ENCODE measurements around the gene MYCT1. TPM values are rescaled to one million over a fixed set of nuclear protein-coding genes. Genes with fewer than 3 reads are reported as not detected.
"Not testable (repeated sequence)": the region's sequence is repeated elsewhere in the genome, so short reads cannot be mapped to it uniquely, and the experiment has no call there.

The MYCT1 gene, protein sequence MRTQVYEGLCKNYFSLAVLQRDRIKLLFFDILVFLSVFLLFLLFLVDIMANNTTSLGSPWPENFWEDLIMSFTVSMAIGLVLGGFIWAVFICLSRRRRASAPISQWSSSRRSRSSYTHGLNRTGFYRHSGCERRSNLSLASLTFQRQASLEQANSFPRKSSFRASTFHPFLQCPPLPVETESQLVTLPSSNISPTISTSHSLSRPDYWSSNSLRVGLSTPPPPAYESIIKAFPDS
- total RNA-seq = not detected

DNA sequence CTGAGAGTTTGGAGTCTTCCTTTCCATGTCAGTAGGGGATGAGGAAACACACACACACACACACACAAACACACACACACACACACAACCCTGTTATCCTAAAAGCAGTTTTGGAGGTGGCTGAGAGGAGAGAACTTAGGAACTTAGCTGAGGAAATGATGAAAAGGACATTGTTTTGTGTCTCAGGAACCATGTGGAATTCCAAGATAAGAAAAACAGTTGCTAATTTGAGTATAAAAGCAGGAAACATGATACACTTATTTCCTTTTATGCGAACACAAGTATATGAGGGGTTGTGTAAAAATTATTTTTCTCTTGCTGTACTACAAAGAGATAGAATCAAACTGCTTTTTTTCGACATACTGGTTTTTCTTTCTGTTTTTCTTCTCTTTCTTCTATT lies at the start of gene MYCT1:
Gene MYCT1 (plus strand): TSS at position 264 of the 400 bp plus-strand sequence. CDS start 6 bp downstream, at position 270.
- no peaks in the 10 kb centered on the region for H3K4me1 Mint-ChIP-seq
- H3K27me3 Mint-ChIP-seq = peaks cover 7% of the 10 kb centered on the region
- no peaks in the 10 kb centered on the region for H3K36me3 Mint-ChIP-seq
- H3K9me3 Mint-ChIP-seq = no peaks in the 10 kb centered on the region
- no peak within 1 kb of the TSS for H3K4me3 Mint-ChIP-seq
- ATAC-seq (ENCODE audit: low read depth) (no peak), DNase-seq (no peak)
- POLR2A ChIA-PET = no interaction called here
- no peak within 1 kb of the TSS for H3K27ac Mint-ChIP-seq

DNA sequence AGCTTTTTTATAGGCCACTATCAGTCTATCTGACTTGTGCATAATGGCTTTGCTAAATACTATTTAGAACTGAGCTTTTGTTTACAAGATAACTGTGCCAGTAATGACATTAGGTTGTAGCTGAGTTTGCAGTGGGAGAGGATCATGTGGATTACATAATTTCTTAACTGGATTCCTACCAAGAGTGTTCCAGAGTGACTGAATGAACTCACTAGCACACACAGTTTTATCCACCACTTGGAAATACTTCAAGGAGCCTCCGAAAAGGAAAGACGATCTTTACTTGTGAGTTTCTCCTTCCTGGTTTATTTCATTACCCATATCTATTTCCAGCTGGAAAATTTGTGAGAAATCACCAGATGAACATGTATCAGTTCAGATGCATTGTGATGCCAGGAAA lies 49.6 kb upstream of the MYCT1 start:
- no peaks in the 10 kb centered on the region for H3K4me1 Mint-ChIP-seq
- POLR2A ChIA-PET = no interaction called here

DNA sequence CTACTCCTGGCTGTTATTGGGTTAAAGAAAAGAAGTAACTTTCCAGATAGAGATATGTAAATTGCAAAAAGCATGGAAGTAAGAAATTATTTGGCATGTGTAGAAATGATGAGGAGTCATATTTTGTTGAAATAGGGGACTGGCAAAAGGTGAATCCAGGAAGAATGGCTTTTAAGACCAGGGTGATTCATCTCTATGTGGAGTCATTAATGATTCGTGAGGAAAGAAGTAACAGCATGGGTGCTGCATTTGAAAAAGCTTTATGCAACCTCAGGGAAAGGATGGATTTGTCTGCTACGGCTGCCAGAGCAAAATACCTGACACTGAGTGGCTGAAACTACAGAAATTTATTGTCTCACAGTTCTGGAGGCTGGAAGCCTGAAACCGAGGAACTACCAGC lies 45.7 kb upstream of the MYCT1 start:
- ATAC-seq (ENCODE audit: low read depth) = no peak
- no peak overlapping the region for H3K27ac Mint-ChIP-seq

More for the DNA sequence above, 49.6 kb upstream of the MYCT1 start:
- DNase-seq = no peak
- no peaks in the 10 kb centered on the region for H3K36me3 Mint-ChIP-seq
- H3K4me3 Mint-ChIP-seq = no peak overlapping the region
- H3K27me3 Mint-ChIP-seq = peaks cover 2% of the 10 kb centered on the region
- ATAC-seq (ENCODE audit: low read depth) = no peak
- H3K9me3 Mint-ChIP-seq = no peaks in the 10 kb centered on the region
- no peak overlapping the region for H3K27ac Mint-ChIP-seq

DNA sequence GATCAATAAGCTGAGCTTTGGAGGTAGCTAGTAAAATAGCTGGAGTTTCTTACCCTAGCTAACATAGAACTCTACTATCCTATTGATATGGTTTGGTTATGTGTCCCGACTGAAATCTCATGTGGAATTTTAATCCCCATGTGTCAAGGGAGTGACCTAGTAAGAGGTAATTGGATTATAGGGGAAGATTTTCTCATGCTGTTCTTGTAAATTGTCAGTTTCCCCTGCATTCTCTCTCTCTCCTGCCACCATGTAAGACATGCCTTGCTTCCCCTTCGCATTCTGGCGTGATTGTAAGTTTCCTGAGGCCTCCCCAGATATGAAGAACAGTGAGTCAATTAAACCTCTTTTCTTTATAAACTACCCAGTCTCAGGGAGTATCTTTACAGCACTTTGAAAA lies 35.9 kb upstream of the MYCT1 start:
- POLR2A ChIA-PET = no interaction called here
- no peak for ATAC-seq (ENCODE audit: low read depth)
- Mint-ChIP-seq H3K9me3 (no peaks in the 10 kb centered on the region), H3K4me1 (no peaks in the 10 kb centered on the region), H3K27ac (no peak overlapping the region), H3K4me3 (no peak overlapping the region), H3K27me3 (no peaks in the 10 kb centered on the region), H3K36me3 (no peaks in the 10 kb centered on the region)
- no peak for DNase-seq

More for the DNA sequence above, 45.7 kb upstream of the MYCT1 start:
- POLR2A ChIA-PET = no interaction called here
- Mint-ChIP-seq H3K9me3 (no peaks in the 10 kb centered on the region), H3K4me3 (no peak overlapping the region), H3K36me3 (no peaks in the 10 kb centered on the region), H3K27me3 (no peaks in the 10 kb centered on the region), H3K4me1 (no peaks in the 10 kb centered on the region)
- DNase-seq = no peak

DNA sequence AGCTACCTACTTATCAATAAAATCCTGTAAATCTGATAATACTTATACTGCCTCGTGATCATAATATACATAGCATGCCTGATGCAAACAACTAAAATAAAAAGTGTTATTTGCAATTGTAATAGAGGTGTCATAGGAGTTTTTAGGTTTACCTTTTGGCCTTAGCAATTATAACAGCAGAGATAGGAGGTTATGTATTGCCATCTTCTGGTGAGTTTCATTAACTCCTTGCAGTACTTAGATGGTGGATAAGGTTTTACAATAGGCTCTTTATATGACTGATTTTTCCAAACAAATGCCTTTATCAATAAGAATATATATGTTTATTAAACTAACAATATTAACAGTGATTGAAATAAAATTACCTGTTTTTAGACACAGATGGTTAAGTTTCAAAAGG lies 27.8 kb upstream of the MYCT1 start:
- POLR2A ChIA-PET = no interaction called here
- Mint-ChIP-seq H3K9me3 (no peaks in the 10 kb centered on the region), H3K27ac (no peak overlapping the region), H3K4me1 (no peaks in the 10 kb centered on the region), H3K27me3 (peaks cover 2% of the 10 kb centered on the region), H3K4me3 (no peak overlapping the region), H3K36me3 (no peaks in the 10 kb centered on the region)
- no peak for ATAC-seq (ENCODE audit: low read depth)
- DNase-seq = no peak

DNA sequence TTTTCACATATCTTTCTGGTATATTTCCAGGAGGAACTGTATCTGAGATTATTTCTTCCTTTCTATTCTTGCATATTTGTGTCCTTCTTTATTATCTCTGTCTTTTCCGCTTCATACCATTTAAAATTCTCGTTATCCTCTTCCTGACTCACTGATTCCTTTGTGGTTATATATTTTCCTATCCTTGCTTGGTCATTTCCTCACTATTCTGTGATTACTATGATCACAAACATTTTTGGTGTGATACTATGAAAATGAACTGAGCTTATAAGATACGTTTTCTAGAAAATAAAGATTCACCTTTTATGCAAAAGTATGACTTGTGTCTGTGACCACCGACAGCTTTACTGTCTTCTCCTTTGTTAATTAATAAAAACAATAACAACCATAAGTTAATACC lies 26.5 kb upstream of the MYCT1 start:
- POLR2A ChIA-PET = no interaction called here
- DNase-seq (no peak), ATAC-seq (ENCODE audit: low read depth) (no peak)
- Mint-ChIP-seq H3K9me3 (no peaks in the 10 kb centered on the region), H3K36me3 (no peaks in the 10 kb centered on the region), H3K27me3 (peaks cover 2% of the 10 kb centered on the region), H3K4me1 (no peaks in the 10 kb centered on the region), H3K27ac (no peak overlapping the region), H3K4me3 (no peak overlapping the region)

DNA sequence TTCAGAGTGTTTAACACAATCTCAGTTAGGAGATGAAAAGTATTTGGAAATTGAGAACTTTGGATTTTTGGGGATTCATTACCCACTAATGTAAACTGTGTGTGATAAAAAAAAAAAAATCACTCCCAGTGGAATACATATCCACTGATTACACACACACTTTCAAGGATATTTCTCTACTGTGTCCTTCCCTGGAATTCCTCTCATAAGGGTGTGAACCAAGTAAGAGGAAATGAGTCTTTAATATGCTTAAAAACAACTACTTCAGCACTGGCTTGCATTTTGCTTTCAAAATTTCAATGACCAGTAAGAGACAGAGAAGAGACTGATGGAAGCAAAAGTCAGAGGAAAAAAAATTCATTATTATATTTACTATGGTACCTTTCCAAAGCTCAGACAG lies 24.5 kb upstream of the MYCT1 start:
- POLR2A ChIA-PET = no interaction called here
- Mint-ChIP-seq H3K4me3 (no peak overlapping the region), H3K9me3 (no peaks in the 10 kb centered on the region), H3K36me3 (no peaks in the 10 kb centered on the region), H3K27ac (no peak overlapping the region), H3K27me3 (no peaks in the 10 kb centered on the region), H3K4me1 (no peaks in the 10 kb centered on the region)
- DNase-seq (no peak), ATAC-seq (ENCODE audit: low read depth) (no peak)

DNA sequence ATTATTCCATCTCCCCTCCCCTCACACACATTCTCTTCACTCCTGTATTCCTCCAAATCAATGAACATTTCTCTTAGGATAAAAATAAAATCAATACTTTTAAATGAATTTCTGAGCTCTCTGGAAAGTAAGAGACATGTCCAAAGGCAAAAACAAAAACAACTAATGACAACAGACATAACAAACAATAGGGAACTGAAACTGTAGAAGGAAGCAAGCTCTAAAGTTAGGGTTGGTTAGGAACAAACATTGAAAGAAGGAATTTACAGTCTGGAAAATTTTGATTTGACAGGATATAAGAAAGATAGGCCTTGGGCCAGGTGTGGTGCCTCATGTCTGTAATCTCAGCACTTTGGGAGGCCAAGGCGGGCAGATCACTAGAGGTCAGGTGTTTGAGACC lies 17.5 kb upstream of the MYCT1 start:
- Mint-ChIP-seq H3K27me3 (no peaks in the 10 kb centered on the region), H3K4me3 (no peak overlapping the region), H3K4me1 (no peaks in the 10 kb centered on the region), H3K36me3 (no peaks in the 10 kb centered on the region), H3K27ac (no peak overlapping the region), H3K9me3 (no peaks in the 10 kb centered on the region)
- DNase-seq = no peak
- POLR2A ChIA-PET = no interaction called here
- ATAC-seq (ENCODE audit: low read depth) = no peak

DNA sequence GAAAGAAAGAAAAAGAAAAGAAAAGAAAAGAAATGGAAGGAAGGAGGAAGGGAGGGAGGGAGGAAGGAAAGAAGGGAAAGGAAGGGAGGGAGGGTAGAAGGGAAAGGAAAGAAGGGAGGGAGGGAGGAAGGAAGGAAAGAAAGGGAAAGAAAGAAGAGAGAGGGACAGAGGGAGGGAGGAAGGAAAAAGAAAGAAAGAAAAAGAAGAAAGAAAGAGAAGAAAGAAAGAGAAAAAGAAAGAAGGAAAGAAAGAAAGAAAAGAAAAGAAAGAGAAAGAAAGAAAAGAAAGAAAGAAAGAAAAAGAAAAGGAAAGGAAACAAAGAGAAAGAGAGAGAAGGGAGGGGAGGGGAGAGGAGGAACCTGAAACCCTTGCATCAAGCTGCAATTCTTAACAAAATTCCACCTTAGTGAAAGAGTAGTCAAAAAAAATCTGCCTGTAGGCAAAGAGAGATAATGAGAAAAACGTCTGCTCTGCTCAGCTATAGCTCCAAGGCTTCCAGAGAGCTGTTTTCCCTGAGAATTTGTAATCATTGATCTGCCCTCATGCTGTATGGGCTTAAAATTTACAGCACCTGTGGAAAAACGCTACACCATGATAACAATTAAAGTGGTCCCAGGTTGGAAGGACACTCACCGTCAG lies 16.7 kb upstream of the MYCT1 start:
- DNase-seq = no peak
- Mint-ChIP-seq H3K27me3 (no peaks in the 10 kb centered on the region), H3K4me1 (no peaks in the 10 kb centered on the region), H3K9me3 (no peaks in the 10 kb centered on the region), H3K27ac (no peak overlapping the region), H3K36me3 (no peaks in the 10 kb centered on the region), H3K4me3 (no peak overlapping the region)
- ATAC-seq (ENCODE audit: low read depth) = no peak
- POLR2A ChIA-PET = no interaction called here

DNA sequence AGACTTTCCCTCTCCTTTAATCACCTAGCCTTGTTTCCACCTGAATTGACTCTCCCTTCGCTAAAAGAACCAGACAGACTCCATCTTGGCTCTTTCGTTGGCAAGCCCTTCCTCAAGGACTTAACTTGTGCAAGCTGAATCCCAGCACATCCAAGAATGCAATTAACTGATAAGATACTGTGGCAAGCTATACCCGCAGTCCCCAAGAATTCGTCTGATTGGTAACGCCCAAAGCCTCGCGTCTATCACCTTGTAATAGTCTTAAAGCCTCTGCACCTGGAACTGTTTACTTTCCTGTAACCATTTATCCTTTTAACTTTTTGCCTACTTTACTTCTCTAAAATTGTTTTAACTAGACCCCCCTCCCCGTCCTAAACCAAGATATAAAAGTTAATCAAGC lies 15.6 kb upstream of the MYCT1 start:
- H3K4me3 Mint-ChIP-seq = no peak overlapping the region
- no peak overlapping the region for H3K27ac Mint-ChIP-seq
- no peak for ATAC-seq (ENCODE audit: low read depth)
- no peaks in the 10 kb centered on the region for H3K36me3 Mint-ChIP-seq
- no peaks in the 10 kb centered on the region for H3K9me3 Mint-ChIP-seq
- H3K27me3 Mint-ChIP-seq = no peaks in the 10 kb centered on the region
- no peaks in the 10 kb centered on the region for H3K4me1 Mint-ChIP-seq
- POLR2A ChIA-PET = no interaction called here
- DNase-seq = no peak

DNA sequence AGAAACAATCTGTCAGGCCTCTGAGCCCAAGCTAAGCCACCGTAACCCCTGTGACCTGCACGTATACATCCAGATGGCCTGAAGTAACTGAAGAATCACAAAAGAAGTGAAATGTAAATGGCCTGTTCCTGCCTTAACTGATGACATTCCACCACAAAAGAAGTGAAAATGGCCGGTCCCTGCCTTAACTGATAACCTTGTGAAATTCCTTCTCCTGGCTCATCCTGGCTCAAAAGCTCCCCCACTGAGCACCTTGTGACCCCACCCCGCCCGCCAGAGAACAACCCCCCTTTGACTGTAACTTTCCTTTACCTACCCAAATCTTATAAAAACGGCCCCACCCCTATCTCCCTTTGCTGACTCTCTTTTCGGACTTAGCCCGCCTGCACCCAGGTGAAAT lies 14.8 kb upstream of the MYCT1 start:
- H3K27me3 Mint-ChIP-seq; H3K27ac Mint-ChIP-seq; DNase-seq; ATAC-seq (ENCODE audit: low read depth); H3K4me1 Mint-ChIP-seq; POLR2A ChIA-PET; H3K4me3 Mint-ChIP-seq; H3K9me3 Mint-ChIP-seq; H3K36me3 Mint-ChIP-seq: not testable (repeated sequence)

DNA sequence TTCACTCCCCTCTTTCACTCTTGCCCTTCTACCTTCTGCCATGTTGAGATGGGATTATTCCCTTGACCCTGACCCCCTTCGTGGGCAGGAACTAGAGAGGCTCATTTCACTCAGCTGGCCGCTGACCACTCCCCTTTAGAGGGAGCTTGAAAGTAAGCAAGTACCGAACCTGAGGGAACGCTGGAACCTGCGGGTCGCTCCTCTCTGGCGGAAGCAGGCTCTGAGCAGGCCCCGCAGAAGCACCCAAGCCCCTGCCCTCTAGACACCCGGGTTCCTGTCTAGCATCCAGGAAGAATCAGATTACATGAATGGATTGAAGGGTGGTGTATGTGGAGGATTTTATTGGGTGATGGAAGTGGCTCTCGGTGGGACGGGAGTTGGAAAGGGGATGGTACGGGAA lies 11.9 kb upstream of the MYCT1 start:
- DNase-seq = no peak
- Mint-ChIP-seq H3K4me3 (no peak overlapping the region), H3K27me3 (peaks cover 2% of the 10 kb centered on the region), H3K27ac (no peak overlapping the region), H3K36me3 (no peaks in the 10 kb centered on the region), H3K9me3 (no peaks in the 10 kb centered on the region), H3K4me1 (no peaks in the 10 kb centered on the region)
- POLR2A ChIA-PET = no interaction called here
- ATAC-seq (ENCODE audit: low read depth) = no peak

DNA sequence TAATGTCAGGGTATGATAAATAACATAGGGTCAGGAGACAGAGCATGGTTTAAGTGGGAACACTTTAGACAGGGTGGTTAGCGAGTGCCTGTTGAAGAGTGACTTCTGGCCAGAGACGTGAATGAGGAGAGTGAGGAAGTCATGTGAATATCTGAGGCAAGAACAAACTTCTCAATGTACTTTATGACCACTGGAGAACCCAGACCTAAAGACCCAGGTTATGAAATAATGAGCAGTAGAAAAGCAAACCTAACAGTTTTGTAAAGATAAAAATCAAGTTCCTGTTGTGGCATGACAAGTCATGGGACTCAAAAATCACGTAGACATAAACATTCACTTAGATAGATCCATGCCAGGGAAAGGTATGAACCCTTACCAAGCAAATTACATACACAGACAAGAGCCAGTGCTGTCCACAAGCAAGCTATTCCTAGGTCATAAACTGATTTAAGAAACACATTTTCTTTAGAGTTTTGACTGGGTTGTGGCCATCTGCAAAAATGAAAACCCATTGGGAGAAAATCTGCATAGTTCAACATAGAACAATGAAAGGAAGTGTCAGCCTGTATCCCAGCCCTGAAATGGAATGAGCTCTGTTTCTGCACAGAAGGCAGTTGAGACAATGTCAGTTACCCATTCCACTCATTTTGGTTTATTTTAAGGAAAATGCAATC lies 2.2 kb upstream of the MYCT1 start:
- Mint-ChIP-seq H3K4me1 (no peaks in the 10 kb centered on the region), H3K36me3 (no peaks in the 10 kb centered on the region), H3K27ac (no peak overlapping the region), H3K9me3 (no peaks in the 10 kb centered on the region), H3K27me3 (peaks cover 3% of the 10 kb centered on the region), H3K4me3 (no peak overlapping the region)
- DNase-seq = no peak
- no peak for ATAC-seq (ENCODE audit: low read depth)
- POLR2A ChIA-PET = no interaction called here

DNA sequence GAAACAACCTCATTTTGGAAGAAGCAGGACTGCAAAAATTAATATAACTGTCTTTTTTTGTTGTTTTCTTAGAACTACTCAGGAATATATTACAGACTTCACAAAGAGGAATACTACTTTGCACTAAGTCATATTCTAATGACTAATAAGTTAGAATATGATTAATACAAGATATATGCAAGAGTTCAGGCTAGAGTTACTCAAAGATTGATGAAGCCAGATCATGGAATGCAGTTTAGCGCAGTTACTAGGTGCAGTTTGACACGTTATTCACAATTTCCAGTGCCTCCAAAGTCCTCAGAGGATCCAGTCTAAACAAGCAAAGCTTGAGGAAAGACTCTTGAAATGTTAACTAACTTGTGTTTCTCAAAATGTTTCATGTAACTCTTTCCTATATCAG lies 1.2 kb upstream of the MYCT1 start:
- H3K4me1 Mint-ChIP-seq = no peaks in the 10 kb centered on the region
- H3K4me3 Mint-ChIP-seq = no peak overlapping the region
- no peak overlapping the region for H3K27ac Mint-ChIP-seq
- no peak for DNase-seq
- H3K9me3 Mint-ChIP-seq = no peaks in the 10 kb centered on the region
- H3K27me3 Mint-ChIP-seq = peaks cover 7% of the 10 kb centered on the region
- POLR2A ChIA-PET = no interaction called here
- no peak for ATAC-seq (ENCODE audit: low read depth)
- H3K36me3 Mint-ChIP-seq = no peaks in the 10 kb centered on the region

Measured in activated naive CD8-positive, alpha-beta T cell treated with anti-CD3 and anti-CD28 coated beads, Interleukin-2, amount 10 ng/mL, durations not matched to agents 7 days and 5 days (primary cell).